GM12891 (cell line): ENCODE results near the gene KCNT1.

Source experiments
- PAX5 ChIP-seq: IDR thresholded peaks from 2 replicates; pipeline ENCODE4 v1.6.1; 2011; ENCODE audit warnings: low read length, moderate library complexity, mild to moderate bottlenecking; ENCODE audit not compliant: insufficient read depth, severe bottlenecking
- POLR2A ChIP-seq: IDR thresholded peaks from 2 replicates; pipeline ENCODE4 v1.6.1; 2011; ENCODE audit warnings: low read depth, low read length, control low read depth
- POLR2AphosphoS5 ChIP-seq: IDR thresholded peaks from 2 replicates; pipeline ENCODE4 v1.6.1; 2011; ENCODE audit warnings: low read depth, low read length, control low read depth
- POU2F2 ChIP-seq: IDR thresholded peaks from 2 replicates; pipeline ENCODE4 v1.6.1; 2011; ENCODE audit warnings: low read depth, mild to moderate bottlenecking, control low read depth, low read length, moderate library complexity
- SPI1 ChIP-seq: IDR thresholded peaks from 2 replicates; pipeline ENCODE4 v1.6.1; 2011; ENCODE audit warnings: low read depth, low read length, control low read depth
- TAF1 ChIP-seq: IDR thresholded peaks from 2 replicates; pipeline ENCODE4 v1.6.1; 2011; ENCODE audit warnings: low read depth, low read length, control low read depth

GRCh38 chr9:135840539-135840938 is 138.6 kb downstream of the KCNT1 start:
- TF ChIP-seq POLR2A (no peak), POLR2AphosphoS5 (no peak), TAF1 (no peak), POU2F2 (no peak), SPI1 (no peak), PAX5 (no peak)
